ENCODE results near the gene YBX2.
A peak's percentile ranks its signal among the peaks of the same experiment; 100 is the strongest.

YBX2 gene

GRCh38 chr17:7323731-7324437 is 29.4 kb upstream of the YBX2 start:
- H3K79me1 ChIP-seq (replicated peaks; ENCODE audit: low read length, poor library complexity, severe bottlenecking) = peaks cover 52% of the 10 kb centered on the region
- no peak overlapping the region for H2AFZ ChIP-seq (ENCODE audit: low read depth, low read length)
- no peak overlapping the region for H2AK5ac ChIP-seq (ENCODE audit: low read length, severe bottlenecking)
- no peaks in the 10 kb centered on the region for H3K9me3 ChIP-seq (ENCODE audit: control insufficient read depth, low read length)
- H4K91ac ChIP-seq (ENCODE audit: low read length) = no peak overlapping the region
- no peak overlapping the region for H3K14ac ChIP-seq (ENCODE audit: low read length in 2 of 2)
- no peak overlapping the region for H2BK120ac ChIP-seq (ENCODE audit: low read depth, low read length)
- 82% methylated on average over 32 of the region's 39 CpGs for WGBS
- H3K9ac ChIP-seq (ENCODE audit: low read length) = no peak overlapping the region
- no peak overlapping the region for H3K4me2 ChIP-seq (ENCODE audit: low read length, poor library complexity, severe bottlenecking)
- H3K27me3 ChIP-seq (ENCODE audit: control insufficient read depth in 1 of 2, insufficient read depth in 1 of 2, low read length in 2 of 2) = no peaks in the 10 kb centered on the region
- no peak overlapping the region for H2BK15ac ChIP-seq (ENCODE audit: low read depth, poor library complexity, severe bottlenecking)
- H3K4me3 ChIP-seq (ENCODE audit: insufficient read depth in 1 of 2, low read depth in 1 of 2, low read length in 2 of 2) = no peak overlapping the region
- no peak overlapping the region for H2BK12ac ChIP-seq (ENCODE audit: low read length in 2 of 2)
- DNase-seq = peak; percentile 45
- H3K27ac ChIP-seq (ENCODE audit: low read length, poor library complexity, severe bottlenecking) = no peak overlapping the region
- H3K36me3 ChIP-seq (ENCODE audit: control insufficient read depth in 1 of 2, insufficient read depth in 2 of 2, low read depth in 1 of 2, low read length in 2 of 2) = peaks cover 69 to 75% of the 10 kb centered on the region in 2 experiments
- no peak overlapping the region for H4K8ac ChIP-seq (ENCODE audit: low read length)
- no peak overlapping the region for H3K18ac ChIP-seq (ENCODE audit: low read depth in 1 of 2, low read length in 2 of 2)
- peaks cover 12% of the 10 kb centered on the region for H3K4me1 ChIP-seq (ENCODE audit: control insufficient read depth, insufficient read depth, low read depth, low read length)
- H3K23ac ChIP-seq (ENCODE audit: low read length in 2 of 2) = no peak overlapping the region
- no peak overlapping the region for H2BK5ac ChIP-seq (ENCODE audit: low read depth, low read length, poor library complexity, severe bottlenecking)
- no peak overlapping the region for H3K4ac ChIP-seq (ENCODE audit: low read depth in 1 of 2, low read length in 2 of 2)

GRCh38 chr17:7322520-7323194 is 28.2 kb upstream of the YBX2 start:
- H2BK12ac ChIP-seq (ENCODE audit: low read length in 2 of 2) = no peak overlapping the region
- no peak overlapping the region for H3K4ac ChIP-seq (ENCODE audit: low read depth in 1 of 2, low read length in 2 of 2)
- no peak overlapping the region for H3K4me3 ChIP-seq (ENCODE audit: insufficient read depth in 1 of 2, low read depth in 1 of 2, low read length in 2 of 2)
- H3K36me3 ChIP-seq (ENCODE audit: control insufficient read depth in 1 of 2, insufficient read depth in 2 of 2, low read depth in 1 of 2, low read length in 2 of 2) = peaks cover 82 to 87% of the 10 kb centered on the region in 2 experiments
- no peak overlapping the region for H3K23ac ChIP-seq (ENCODE audit: low read length in 2 of 2)
- no peak overlapping the region for H2AFZ ChIP-seq (ENCODE audit: low read depth, low read length)
- no peak overlapping the region for H4K8ac ChIP-seq (ENCODE audit: low read length)
- no peak overlapping the region for H2BK5ac ChIP-seq (ENCODE audit: low read depth, low read length, poor library complexity, severe bottlenecking)
- H3K9ac ChIP-seq (ENCODE audit: low read length) = no peak overlapping the region
- H2BK15ac ChIP-seq (ENCODE audit: low read depth, poor library complexity, severe bottlenecking) = no peak overlapping the region
- H2AK5ac ChIP-seq (ENCODE audit: low read length, severe bottlenecking) = no peak overlapping the region
- peaks cover 47% of the 10 kb centered on the region for H3K79me1 ChIP-seq (replicated peaks; ENCODE audit: low read length, poor library complexity, severe bottlenecking)
- H4K91ac ChIP-seq (ENCODE audit: low read length) = no peak overlapping the region
- peaks cover 7% of the 10 kb centered on the region for H3K4me1 ChIP-seq (ENCODE audit: control insufficient read depth, insufficient read depth, low read depth, low read length)
- WGBS = 98% methylated on average over 21 of the region's 22 CpGs
- no peak overlapping the region for H3K18ac ChIP-seq (ENCODE audit: low read depth in 1 of 2, low read length in 2 of 2)
- no peak for DNase-seq
- H3K27me3 ChIP-seq (ENCODE audit: control insufficient read depth in 1 of 2, insufficient read depth in 1 of 2, low read length in 2 of 2) = no peaks in the 10 kb centered on the region
- no peak overlapping the region for H3K14ac ChIP-seq (ENCODE audit: low read length in 2 of 2)
- H2BK120ac ChIP-seq (ENCODE audit: low read depth, low read length) = no peak overlapping the region
- no peaks in the 10 kb centered on the region for H3K9me3 ChIP-seq (ENCODE audit: control insufficient read depth, low read length)
- H3K27ac ChIP-seq (ENCODE audit: low read length, poor library complexity, severe bottlenecking) = no peak overlapping the region
- no peak overlapping the region for H3K4me2 ChIP-seq (ENCODE audit: low read length, poor library complexity, severe bottlenecking)

- Histone ChIP-seq H3K36me3 (ENCODE audit: control insufficient read depth in 1 of 2, insufficient read depth in 2 of 2, low read depth in 1 of 2, low read length in 2 of 2) (peaks cover 86 to 89% of the 10 kb centered on the region in 2 experiments), H3K18ac (ENCODE audit: low read depth in 1 of 2, low read length in 2 of 2) (no peak overlapping the region), H3K79me1 (replicated peaks; ENCODE audit: low read length, poor library complexity, severe bottlenecking) (peaks cover 38% of the 10 kb centered on the region), H3K4me2 (ENCODE audit: low read length, poor library complexity, severe bottlenecking) (no peak overlapping the region), H4K91ac (ENCODE audit: low read length) (peak overlapping the region; percentile 10), H2BK12ac (ENCODE audit: low read length in 2 of 2) (no peak overlapping the region), H2AK5ac (ENCODE audit: low read length, severe bottlenecking) (no peak overlapping the region), H3K9ac (ENCODE audit: low read length) (no peak overlapping the region), H2AFZ (ENCODE audit: low read depth, low read length) (no peak overlapping the region), H3K4me3 (ENCODE audit: insufficient read depth in 1 of 2, low read depth in 1 of 2, low read length in 2 of 2) (no peak overlapping the region), H3K27me3 (ENCODE audit: control insufficient read depth in 1 of 2, insufficient read depth in 1 of 2, low read length in 2 of 2) (no peaks in the 10 kb centered on the region), H3K9me3 (ENCODE audit: control insufficient read depth, low read length) (no peaks in the 10 kb centered on the region), H3K4me1 (ENCODE audit: control insufficient read depth, insufficient read depth, low read depth, low read length) (no peaks in the 10 kb centered on the region), H3K27ac (ENCODE audit: low read length, poor library complexity, severe bottlenecking) (no peak overlapping the region), H3K23ac (ENCODE audit: low read length in 2 of 2) (no peak overlapping the region), H3K14ac (ENCODE audit: low read length in 2 of 2) (no peak overlapping the region), H2BK120ac (ENCODE audit: low read depth, low read length) (no peak overlapping the region), H2BK15ac (ENCODE audit: low read depth, poor library complexity, severe bottlenecking) (no peak overlapping the region), H4K8ac (ENCODE audit: low read length) (no peak overlapping the region), H2BK5ac (ENCODE audit: low read depth, low read length, poor library complexity, severe bottlenecking) (no peak overlapping the region), H3K4ac (ENCODE audit: low read depth in 1 of 2, low read length in 2 of 2) (no peak overlapping the region)
- DNase-seq = no peak
- 95% methylated on average over 15 of the region's 15 CpGs for WGBS
These were observed 27.0 kb upstream of the YBX2 start for GRCh38 chr17:7321466-7321865.

- Histone ChIP-seq H3K4me1 (ENCODE audit: control insufficient read depth, insufficient read depth, low read depth, low read length) (peaks cover 10% of the 10 kb centered on the region), H3K27me3 (ENCODE audit: control insufficient read depth in 1 of 2, insufficient read depth in 1 of 2, low read length in 2 of 2) (no peaks in the 10 kb centered on the region), H2BK5ac (ENCODE audit: low read depth, low read length, poor library complexity, severe bottlenecking) (no peak overlapping the region), H3K36me3 (ENCODE audit: control insufficient read depth in 1 of 2, insufficient read depth in 2 of 2, low read depth in 1 of 2, low read length in 2 of 2) (peaks cover 75% of the 10 kb centered on the region in 2 experiments), H3K27ac (ENCODE audit: low read length, poor library complexity, severe bottlenecking) (no peak overlapping the region), H3K23ac (ENCODE audit: low read length in 2 of 2) (no peak overlapping the region), H3K18ac (ENCODE audit: low read depth in 1 of 2, low read length in 2 of 2) (no peak overlapping the region), H2BK12ac (ENCODE audit: low read length in 2 of 2) (no peak overlapping the region), H3K9ac (ENCODE audit: low read length) (no peak overlapping the region), H3K79me1 (replicated peaks; ENCODE audit: low read length, poor library complexity, severe bottlenecking) (peaks cover 25% of the 10 kb centered on the region), H3K14ac (ENCODE audit: low read length in 2 of 2) (no peak overlapping the region), H2BK120ac (ENCODE audit: low read depth, low read length) (no peak overlapping the region), H2AK5ac (ENCODE audit: low read length, severe bottlenecking) (no peak overlapping the region), H4K91ac (ENCODE audit: low read length) (no peak overlapping the region), H3K4me2 (ENCODE audit: low read length, poor library complexity, severe bottlenecking) (no peak overlapping the region), H3K9me3 (ENCODE audit: control insufficient read depth, low read length) (no peaks in the 10 kb centered on the region), H2AFZ (ENCODE audit: low read depth, low read length) (no peak overlapping the region), H3K4me3 (ENCODE audit: insufficient read depth in 1 of 2, low read depth in 1 of 2, low read length in 2 of 2) (no peak overlapping the region), H2BK15ac (ENCODE audit: low read depth, poor library complexity, severe bottlenecking) (no peak overlapping the region), H4K8ac (ENCODE audit: low read length) (no peak overlapping the region), H3K4ac (ENCODE audit: low read depth in 1 of 2, low read length in 2 of 2) (no peak overlapping the region)
- WGBS = 96% methylated on average over 12 of the region's 13 CpGs
- DNase-seq = no peak
These were observed 23.9 kb upstream of the YBX2 start for GRCh38 chr17:7318121-7318860.

All from mesenchymal stem cell (in vitro differentiated cells and primary cell).